GM19397 (cell line): Measurements from ENCODE around the gene CACNA1C.

Source experiments
- ATAC-seq: cut with Tn5 transposase; IDR thresholded peaks from one replicate; pipeline ENCODE4 v1.9.1; 2021; ENCODE audit warnings: mild to moderate bottlenecking, moderate library complexity; ENCODE audit not compliant: unreplicated experiment

The CACNA1C gene

DNA sequence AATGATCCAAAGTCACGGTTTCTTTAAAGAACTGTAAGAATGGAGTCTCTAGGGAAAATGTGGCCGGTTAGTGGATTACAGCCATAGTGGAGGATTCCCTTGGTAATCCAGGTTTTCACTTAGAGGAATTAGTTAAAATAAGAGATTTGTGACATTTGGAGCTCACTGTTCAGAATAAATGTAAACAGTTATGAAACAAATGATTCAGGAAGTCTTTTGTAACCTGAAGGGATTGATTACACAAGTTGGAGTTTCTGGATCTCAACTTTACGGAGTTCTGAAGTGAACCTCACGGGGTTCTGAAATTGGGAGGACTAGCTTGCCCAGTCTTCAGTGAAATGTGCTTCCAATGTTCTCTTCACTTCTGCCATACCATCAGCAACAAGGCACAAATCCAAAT lies 507.6 kb downstream of the CACNA1C start:
- ATAC-seq, result no peak

DNA sequence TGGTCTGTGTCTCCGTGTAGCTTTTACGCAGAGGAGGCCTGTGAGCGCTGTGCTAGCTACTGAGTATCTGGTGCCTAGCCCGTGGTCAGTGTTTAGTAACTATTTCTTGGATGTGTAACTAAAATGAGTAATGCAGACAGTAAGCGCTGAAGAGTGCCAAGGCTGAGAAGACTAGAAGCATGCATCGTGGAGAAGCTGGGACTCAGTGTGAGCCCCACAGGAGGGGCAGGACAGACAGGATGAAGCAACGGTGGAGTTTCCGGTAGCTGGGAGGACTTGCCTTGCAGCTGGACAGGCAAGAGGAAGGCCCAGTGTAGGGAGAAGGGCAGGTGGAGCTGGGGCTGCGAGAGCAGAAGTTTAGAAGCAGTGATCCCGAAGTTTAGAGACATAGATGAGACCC lies 508.6 kb downstream of the CACNA1C start:
- ATAC-seq, result no peak

DNA sequence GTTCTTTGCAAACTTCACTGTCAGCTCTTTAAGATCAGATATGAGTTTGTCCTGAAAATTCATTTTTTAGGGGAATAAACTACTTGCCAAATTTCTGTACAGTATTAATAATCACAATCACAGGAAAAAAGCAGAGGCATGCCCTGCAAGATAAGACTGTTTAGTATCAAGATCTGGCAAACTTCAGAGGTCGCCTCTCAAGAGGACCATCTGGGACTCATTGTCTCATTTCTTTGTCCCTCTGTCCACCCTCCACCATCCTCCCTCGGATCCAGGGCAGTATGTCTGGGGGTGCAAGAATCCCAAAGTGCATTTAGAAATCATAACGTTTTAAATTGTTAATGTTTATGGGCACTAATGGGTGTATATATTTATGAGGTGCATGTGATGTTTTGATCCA lies 509.6 kb downstream of the CACNA1C start:
- no peak for ATAC-seq

DNA sequence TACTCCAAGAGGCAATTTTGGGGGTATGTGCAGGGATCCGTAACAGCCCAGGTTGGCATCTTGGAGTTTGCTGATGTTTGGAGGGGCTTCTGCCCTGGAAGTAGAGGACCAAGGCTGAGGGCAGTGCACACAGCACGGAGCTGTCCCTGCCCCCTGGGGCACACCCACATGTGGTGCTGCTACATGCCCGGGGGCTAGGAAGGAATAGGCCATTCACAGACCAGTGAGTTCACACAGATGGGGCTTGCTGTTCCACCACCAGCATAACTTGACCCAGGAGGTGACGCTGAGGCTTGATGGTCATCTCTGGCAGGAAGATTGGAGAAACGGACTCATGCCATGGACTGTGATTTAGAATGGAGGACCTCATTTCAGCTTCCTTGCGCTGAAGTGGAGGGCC lies 510.9 kb downstream of the CACNA1C start:
- no peak for ATAC-seq

DNA sequence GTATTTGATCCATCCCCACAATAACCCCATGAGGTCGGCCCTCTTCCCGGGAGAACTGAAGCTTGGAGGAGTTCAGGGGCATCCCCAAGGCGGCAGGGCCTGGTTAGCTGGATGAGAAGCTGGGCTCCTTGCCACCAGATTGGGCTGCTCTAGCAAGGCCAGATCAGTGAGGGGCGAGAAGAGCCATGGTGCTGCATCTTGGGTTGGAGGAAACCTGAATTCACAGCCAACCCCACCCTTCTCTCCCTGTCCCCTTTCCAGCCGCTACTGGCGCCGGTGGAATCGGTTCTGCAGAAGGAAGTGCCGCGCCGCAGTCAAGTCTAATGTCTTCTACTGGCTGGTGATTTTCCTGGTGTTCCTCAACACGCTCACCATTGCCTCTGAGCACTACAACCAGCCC lies 513.4 kb downstream of the CACNA1C start:
- ATAC-seq, result no peak

DNA sequence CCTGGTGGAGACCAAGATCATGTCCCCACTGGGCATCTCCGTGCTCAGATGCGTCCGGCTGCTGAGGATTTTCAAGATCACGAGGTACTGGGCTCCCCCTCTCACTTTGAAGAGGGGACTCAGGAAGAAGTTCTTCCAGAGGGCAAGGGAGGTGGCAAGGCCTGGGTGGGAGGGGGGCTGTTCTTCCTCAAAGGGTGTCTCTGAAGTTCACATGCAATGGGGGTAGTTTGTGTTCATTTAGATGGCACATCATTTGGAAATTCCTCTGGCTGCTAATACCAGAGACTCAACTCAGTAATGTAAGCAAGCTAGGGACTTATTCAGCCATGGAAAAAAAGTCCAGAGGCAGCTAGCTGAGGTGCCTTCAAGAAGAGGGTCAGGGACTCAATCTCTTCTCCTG lies 514.9 kb downstream of the CACNA1C start:
- no peak for ATAC-seq

DNA sequence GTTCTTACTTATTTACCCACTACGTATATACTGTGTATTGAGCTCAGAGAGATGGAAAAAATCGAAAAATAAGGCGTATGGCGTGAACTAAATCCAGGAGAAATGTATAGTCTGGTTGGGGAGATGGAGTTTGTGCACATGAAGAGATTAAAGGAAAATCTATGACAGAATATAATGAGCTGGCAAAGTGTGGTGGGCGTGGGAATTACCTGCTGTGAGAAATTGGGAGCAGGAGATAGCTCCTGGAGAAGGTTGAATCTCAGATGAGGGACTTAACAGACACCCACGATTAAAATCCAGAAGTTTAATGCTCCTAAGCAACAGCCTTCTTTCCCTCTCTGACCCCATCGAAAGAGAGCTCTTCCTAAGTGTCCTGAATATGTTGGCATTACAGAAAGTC lies 517.8 kb downstream of the CACNA1C start:
- ATAC-seq, result no peak

DNA sequence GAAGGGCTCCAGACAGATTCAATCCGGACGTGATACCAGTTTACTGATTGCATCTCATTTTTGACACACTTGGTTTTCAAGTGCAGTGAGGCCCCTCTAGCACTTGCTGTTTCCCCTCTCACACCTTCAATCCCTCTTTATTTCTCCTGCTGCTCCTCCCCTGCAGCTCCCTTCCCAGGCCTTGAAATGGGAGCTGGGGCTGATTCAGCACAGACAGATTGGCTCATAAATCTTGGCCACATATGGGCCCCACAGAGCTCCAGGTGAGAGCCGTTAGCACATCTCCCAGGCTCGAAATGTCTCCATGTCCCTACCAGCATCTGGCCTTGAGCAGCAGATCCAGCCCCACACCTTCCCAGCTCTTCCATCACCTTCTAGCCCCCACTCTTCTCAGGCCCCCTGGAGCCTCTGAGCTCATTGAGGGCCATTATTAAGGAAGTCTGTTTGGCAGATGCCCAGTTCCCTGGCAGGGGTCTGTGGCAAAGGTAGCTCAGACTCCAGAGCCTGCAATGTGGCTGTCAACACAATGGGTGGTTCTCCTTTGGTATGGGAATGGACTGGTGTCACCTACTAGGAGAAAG lies 521.7 kb downstream of the CACNA1C start:
- no peak for ATAC-seq

DNA sequence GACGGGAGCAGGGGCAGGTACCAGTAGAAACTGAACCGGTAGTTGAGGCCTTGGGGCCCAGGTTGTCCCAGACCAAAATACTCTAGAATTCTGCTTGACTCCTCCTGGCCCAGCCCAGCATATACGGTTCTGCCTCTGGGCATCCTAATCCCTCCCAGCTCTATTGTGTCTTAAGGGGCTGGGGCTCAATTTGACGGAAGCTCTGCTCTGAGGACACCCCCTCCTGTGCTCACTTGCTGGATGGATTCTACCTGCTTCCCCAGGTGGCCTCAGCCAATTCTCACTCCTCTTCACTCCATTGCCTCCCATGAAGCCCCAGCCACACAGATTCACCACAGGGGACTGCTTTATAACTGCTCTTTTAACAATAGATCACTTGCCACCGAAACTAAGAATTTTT lies 522.5 kb downstream of the CACNA1C start:
- no peak for ATAC-seq

DNA sequence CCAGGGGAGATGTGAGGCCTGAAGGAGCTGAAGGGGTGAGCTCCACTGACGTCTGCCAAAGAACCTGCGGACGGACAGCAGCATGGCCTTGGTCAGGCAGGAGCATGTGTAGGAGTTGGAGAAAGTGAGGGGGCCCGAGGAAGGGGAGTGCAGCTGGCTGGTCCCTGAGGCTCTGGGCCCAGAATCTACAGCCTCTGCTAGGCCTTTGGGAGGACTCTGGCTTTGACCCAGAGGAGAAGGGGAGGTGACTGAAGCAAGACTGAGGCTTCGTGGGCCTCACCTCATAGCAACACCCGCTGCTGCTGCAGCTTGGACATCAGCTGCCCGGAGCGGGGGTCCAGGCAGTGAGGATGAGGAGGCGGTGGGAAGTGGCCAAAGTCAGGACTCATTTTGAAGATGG lies 525.4 kb downstream of the CACNA1C start:
- ATAC-seq, result no peak

DNA sequence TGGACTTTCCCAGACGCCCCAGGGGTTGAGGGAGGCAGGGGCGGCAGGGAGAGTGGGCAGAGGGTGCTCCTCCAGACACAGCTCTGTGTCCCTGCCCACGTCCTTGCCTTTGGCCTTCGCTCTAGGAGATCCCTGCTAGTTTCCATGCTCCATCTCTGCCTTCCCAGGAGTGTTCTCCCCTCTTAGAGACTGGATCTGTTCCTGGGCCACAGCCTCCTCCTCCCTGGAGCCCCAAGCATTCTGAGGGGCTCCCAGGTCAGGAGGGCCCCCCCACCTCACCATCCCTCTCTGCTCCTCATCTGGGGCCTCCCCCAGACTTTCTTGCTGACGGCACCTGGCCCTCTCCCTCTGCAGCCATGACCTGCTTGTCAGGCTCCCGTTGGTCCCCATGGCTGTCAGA lies 526.0 kb downstream of the CACNA1C start:
- no peak for ATAC-seq

DNA sequence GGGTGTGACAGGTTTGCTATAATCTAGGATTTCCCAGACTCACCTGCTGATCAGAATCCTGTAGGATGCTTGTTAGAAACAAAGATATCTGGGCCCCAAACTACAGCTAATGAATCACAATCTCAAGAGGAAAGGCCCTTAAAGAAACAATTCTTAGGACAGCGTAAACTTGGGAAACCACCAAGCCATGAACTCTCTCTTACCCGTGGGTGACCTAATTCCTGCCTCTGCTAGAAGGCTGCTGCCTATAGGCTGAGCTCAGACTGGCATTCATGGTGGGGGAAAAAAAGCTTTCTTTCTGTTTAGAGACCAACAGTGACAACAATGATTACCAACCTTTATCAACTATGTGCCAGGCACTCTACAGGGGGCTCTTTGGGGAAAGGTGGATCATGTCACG lies 528.0 kb downstream of the CACNA1C start:
- no peak for ATAC-seq

DNA sequence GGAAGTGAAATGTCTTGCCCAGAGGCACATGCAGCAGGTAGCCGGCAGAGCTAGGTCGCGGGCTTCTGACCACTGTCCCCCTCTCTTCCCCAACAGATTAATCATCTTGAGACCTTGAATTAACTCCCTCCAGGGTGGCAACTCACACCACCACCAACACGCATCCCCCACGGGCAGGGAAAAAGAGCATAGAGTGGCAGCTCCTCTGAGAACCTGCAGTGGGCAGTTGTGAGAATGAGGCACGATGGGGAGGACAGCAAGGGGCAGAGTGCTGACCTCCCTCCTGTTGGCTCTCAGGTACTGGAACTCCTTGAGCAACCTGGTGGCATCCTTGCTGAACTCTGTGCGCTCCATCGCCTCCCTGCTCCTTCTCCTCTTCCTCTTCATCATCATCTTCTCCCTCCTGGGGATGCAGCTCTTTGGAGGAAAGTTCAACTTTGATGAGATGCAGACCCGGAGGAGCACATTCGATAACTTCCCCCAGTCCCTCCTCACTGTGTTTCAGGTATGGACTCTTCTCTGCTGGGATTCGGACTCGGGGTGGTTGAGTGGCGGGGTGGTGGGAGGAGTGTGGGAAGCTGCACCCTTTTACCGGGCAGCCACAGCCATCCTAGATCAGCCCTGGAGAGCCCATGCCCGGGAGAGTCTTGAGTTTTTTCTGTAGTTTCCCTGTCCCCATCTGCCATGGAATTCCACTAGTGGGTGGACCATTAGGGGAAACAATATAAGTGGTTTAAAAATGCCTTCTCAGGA lies 528.7 kb downstream of the CACNA1C start:
- ATAC-seq, result no peak

DNA sequence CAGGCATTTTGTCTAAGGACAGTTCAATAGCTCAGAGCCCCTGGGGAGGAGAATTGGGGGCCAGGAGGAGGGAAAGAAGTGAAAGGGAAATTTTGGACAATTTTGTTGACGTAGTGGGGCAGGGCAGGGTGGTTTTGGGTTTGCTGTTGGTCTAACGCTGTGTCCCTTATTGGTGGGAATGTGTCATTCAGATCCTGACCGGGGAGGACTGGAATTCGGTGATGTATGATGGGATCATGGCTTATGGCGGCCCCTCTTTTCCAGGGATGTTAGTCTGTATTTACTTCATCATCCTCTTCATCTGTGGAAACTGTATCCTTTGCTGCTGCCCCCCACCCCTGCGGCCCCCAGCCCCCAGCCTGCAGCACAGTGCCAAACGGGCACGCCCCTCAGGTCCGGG lies 529.8 kb downstream of the CACNA1C start:
- ATAC-seq, result no peak

DNA sequence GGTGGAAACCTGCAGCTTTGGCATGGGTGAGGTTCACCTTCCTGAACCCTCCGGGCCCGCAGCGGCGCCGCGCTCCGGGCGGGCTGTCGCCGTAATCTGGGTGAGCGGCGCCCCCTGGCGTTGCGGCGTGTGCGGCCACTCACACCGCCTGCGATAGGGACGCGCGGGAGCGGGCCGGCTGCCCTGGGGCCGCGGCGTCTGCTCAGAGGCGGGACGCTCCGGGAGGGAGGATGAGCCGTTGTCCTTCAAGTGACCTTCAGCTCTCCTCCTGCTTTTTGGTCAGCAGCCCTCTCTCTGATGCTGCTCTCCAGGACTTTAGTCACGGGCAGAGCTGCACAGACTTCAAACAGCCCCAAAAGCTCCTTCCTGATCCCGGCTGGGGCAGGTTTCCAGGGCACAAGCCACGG lies 530.3 kb downstream of the CACNA1C start:
- ATAC-seq, result no peak

DNA sequence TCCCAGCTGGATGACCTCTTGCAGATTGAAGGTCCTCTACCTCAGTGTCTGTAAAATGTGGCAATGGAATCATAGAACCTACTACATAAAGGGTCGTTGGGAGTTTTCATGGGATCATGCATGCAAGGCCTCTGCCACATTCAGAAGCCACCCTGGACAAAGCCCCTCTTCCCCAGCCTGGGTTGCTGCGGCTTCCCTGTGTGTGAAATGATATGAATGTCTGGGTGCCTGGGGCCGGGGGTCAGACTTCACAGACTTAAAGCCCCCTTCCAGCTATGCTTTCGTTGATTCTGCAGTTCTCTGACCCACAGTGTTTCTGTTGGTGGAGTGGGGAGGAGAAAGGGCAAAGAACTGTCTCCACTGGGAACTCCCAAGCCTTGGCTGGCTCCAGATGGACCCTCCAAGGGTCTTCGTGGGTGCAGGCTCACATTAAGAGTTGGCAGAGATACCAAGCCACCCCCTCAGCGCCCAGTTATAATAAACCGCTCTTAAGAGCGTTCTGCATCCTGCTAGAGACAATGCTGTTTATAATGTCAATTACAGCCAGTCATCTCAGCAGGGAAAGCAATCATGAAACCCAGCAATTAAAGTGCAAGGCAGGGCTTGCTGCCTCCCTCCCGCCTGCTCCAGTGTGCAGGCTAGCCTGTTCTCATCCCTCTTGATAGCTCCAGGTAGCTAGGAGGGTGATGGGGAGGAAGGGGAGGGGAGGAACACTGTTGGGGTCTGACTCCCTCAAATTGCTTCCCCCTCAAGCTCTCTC lies 531.0 kb downstream of the CACNA1C start:
- no peak for ATAC-seq

DNA sequence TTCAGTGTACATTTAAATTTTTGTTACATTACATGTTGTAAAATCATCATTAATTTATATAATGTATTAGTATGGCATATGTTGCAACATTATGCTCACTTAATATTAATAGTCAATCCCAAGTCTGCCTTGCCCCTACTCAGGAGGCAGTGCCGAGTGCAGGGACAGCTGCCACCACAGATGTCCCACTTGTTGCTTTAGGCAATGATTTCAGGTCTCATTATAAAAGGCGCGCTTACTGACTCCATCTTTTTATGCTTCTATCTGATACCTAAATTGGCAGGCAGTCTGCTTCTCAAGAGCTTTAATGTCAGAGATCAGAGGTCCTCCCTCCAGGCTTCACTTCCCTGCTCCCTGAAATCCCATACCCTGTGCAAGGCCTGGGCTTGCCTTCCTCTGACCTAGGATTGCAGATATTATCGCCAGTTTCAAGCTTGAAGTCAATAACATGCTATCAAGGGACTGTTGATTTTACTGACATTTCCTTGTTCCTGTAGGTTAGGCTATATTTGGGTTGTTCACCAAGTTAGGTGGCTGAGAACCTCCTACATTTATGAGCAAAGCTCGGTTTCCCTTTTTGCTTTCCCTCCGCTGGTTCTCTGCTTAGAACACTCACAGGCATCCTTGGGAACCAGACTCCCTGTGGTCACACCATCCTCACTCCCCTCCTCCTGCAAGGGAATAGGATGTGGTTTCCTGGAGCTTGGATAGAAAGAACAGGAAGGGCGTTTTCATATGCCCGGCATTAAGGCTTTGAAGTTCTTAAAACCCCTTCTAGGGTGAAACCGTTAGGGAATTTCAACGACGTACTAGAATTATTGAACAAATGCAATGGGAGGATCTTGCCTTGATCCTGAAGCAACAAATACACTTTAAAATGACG lies 533.6 kb downstream of the CACNA1C start:
- ATAC-seq, result no peak

DNA sequence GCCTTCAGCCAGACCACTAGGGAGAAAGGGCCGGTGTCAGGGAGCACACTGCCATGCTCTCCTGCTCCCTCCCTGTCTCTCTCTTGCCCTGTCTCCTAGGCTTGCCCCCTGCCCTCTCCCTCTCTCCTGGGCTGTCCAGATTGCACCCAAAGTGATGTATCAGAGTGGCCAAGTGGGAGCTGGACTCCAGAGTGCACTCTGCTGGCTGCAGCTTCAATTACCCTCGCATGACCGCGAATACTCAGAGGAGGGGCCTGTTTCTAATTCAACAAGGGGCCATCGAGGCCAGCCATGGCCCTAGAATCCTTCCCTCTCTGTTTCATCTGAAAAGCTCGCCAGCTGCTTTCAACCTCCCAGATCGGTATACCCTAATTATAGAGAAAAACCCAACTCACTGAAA lies 535.6 kb downstream of the CACNA1C start:
- ATAC-seq, result no peak

DNA sequence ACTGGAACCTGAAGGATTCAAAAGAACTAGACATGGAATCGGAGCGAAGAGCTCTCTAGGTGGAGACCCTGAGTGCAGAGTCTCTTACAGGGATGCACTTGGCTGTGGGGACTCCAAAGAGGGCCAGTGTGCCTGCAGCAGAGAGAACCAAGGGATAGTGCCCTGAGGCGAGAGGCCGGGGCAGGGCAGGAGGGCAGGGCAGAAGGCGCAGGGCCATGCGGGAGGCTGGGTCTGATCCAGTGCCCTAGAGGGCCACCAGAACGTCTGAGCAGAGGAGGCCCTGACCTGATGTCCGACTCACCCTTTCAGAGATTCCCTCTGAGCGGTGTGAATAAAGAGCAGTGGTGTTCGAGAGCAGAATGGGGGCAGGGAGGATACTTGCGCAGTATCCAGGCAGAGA lies 536.6 kb downstream of the CACNA1C start:
- no peak for ATAC-seq

DNA sequence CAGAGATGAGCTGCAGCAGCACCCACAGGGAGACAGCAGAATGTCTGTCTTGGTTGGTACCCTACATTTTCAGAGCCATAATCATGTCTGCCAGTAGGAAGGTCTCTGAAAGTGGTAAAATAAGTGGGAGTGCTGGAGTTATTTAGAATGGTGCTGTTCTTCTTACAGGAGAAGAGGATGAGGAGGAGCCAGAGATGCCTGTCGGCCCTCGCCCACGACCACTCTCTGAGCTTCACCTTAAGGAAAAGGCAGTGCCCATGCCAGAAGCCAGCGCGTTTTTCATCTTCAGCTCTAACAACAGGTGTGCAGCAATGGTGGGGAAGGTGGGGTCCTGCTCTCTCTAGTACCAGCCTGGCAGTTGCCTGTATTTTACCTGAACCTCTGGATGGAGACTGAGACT lies 540.3 kb downstream of the CACNA1C start:
- no peak for ATAC-seq

DNA sequence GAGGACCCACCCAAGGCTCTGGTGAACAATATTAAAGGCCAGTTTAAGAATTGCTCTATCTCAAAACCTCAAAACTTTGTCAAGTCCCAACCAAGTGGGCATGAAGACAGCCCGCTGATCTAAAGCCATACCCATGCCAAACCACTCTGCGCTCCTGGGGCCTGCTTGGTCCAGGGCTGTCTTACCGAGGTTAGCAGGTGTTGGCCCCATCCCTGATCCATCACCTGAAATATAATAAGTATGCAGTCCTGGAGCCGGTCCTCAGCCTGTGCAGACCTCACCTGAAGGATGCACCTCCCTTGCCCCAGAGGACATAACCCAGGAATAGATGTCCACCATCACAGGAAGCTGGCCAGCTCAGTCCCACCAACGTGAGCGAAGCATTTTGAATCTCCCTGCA lies 543.7 kb downstream of the CACNA1C start:
- ATAC-seq, result no peak
